Measurements from ENCODE around the gene ALDH3A2.
"Not testable (repeated sequence)": the region's sequence is repeated elsewhere in the genome, so short reads cannot be mapped to it uniquely, and the experiment has no call there.

Gene ALDH3A2

DNA sequence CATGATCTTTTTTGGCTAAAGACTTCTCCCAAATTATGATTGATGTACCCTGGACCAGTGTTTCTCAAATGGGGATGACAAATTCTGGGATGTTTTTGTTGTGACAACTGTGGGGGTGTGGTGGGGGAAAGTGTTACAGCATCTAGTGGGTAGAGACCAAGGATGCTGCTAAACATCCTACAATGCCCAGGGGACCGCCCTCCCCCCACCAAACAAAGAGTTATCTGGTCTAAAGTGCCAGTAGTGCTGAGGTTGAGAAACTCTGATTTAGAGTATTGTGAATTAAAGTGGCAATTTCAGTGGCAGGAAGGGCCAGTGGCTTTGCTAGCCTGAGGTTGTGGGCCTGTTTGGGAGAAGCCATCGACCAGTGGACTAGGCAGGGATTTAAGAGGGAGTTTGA, 34.6 kb downstream of the ALDH3A2 start:
- no peak for DNase-seq

DNA sequence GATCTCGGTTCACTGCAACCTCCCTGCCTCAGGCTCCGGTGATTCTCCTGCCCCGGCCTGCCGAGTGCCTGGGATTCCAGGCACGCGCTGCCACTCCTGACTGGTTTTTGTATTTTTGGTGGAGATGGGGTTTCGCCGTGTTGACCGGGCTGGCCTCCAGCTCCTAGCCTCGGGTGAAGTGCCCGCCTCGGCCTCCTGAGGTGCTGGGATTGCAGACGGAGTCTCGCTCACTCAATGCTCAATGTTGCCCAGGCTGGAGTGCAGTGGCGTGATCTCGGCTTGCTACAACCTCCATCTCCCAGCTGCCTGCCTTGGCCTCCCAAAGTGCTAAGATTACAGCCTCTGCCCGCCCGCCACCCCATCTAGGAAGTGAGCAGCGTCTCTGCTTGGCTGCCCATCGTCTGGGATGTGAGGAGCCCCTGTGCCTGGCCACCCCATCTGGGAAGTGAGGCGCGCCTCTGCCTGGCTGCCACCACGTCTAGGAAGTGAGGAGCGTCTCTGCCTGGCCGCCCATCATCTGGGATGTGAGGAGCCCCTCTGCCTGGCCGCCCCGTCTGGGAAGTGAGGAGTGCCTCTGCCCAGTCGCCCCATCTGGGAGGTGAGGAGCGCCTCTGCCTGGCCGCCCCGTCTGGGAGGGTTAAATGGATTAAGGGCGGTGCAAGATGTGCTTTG, 36.5 kb downstream of the ALDH3A2 start:
- not testable (repeated sequence) for DNase-seq

DNA sequence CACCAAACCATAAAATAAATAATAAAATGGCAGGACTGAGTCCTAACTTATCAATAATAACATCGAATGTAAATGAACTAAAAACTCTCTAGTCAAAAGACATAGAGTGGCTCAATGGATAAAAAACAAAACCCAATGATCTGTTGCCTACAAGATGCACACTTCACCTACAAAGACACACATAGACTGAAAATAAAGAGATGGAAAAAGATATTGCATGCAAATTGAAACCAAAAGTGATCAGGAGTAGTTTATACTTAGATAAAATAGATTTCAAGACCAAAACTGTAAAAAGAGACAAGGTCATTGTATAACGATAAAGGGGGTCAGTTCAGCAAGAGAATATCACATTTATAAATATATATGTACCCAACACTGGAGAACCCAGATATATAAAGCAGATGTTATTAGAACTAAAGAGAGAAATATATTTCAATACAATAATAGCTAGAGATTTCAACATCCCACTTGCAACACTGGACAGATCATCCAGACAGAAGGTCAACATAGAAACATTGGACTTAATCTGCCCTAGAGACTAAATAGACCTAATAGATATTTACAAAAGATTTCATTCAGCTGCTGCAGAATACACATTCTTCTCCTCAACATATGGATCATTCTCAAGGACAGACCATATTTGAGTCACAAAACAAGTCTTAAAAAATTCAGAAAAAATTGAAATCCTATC, 38.0 kb downstream of the ALDH3A2 start:
- no peak for DNase-seq

DNA sequence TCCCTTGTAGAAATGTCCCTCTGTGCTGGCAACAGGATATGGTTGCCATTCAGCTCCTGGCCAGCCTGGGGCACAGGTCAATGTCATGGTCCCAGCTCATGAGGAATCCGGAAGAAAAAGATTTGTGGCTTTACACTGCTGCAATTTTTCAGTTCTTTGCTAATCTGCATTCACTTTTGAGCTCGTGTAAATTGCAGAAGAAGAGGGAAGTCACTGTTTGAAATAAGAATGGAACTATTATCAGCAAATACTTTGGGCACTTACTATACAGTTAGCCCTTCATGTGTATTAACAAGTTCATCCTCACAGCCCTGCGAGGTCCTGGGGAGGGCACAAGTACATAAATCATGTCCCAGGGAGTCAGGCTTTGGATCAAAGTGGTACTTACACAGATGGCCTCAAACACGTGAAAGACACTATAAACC, 53.7 kb downstream of the ALDH3A2 start:
- no peak for DNase-seq

DNA sequence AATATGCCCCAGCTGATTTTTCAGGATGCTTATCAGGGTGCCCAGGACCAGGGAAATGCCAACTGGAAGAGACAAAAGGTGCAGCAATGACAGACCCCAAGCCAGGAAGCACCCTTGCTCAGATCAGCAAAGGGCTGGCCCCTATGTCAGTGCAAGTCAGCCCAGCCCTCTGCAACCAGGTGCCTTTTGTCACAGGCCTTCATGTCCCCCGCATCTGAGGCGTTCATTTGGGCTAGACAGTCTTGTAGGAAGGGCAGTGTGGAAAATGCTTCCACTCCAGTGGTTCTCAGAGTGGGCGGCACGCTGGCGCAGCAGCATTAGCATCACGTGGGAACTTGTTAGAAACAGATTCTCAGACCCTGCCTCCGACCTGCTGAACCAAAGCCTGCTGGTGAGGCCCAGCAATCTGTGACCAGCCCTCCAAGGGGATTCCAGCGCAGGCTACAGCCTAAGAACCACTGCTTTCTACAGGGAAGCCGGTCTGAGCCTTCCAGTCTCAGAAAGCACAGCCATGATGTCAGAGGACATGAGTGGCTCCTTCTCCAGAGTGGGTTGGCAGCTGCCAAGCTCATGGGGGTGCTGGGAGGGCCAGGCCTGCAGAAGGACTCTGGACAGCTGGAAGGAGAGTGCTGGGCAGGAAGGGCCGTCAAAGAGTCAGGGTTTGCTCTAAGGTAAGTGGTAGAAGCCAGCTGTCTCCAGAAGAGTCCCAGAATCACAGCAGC, 54.7 kb downstream of the ALDH3A2 start:
- DNase-seq: no peak

DNA sequence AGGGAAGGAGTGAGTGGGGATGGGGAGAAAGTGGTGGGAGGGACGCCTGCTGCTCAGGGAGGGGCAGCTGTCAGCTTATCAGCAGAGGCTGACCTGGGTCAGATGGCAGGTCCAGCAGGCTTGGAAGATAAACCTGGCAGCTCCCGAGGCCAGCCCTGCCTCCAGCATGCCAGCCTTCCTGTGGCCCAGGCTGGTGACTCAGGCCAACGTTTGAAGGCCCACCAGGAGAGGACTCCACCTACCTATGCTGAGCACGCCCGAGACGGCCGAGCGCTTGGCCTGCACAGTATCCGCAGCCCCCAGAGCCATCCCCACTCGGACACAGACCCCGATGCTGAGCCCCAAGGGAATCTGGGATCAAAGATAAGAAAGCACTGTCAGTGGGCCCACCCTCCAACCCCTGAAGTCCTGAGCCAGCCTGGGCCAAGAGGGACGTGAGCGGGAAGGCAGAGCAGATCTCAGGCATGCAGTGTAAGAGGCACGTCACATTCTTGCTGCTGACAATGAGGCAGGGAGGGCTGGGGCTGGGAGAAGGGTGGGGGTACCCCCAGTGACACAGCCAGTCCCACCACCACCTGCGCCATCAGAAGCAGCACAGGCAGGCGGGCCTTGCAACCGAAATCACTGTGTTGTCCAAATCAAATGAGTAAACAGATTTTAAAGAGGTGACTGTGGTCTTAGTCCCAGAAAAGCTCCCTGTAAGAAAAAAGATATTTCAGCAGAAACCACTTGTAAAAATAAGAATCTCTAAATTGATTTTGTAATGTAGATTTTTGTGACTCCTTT, 55.5 kb downstream of the ALDH3A2 start:
- no peak for DNase-seq

DNA sequence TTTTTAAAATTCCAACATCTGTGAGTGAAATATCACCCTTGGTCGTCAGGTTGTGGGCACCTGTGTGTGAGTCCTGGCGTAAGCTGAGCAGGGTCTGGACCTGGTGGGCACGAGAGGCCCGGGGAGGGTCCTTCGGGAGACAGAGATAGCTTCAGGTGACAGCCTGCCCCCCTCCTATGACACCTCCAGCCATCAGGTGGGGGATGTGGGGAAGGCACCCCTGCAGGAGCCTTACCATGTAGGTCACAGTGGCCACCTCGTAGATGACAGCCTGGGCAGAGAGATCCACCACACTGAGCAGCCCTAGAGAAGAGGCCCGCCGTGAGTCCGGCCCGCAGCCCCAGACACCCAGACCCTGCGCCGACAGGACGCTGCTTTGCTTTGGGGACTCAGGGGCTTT, 56.6 kb downstream of the ALDH3A2 start:
- DNase-seq: no peak

DNA sequence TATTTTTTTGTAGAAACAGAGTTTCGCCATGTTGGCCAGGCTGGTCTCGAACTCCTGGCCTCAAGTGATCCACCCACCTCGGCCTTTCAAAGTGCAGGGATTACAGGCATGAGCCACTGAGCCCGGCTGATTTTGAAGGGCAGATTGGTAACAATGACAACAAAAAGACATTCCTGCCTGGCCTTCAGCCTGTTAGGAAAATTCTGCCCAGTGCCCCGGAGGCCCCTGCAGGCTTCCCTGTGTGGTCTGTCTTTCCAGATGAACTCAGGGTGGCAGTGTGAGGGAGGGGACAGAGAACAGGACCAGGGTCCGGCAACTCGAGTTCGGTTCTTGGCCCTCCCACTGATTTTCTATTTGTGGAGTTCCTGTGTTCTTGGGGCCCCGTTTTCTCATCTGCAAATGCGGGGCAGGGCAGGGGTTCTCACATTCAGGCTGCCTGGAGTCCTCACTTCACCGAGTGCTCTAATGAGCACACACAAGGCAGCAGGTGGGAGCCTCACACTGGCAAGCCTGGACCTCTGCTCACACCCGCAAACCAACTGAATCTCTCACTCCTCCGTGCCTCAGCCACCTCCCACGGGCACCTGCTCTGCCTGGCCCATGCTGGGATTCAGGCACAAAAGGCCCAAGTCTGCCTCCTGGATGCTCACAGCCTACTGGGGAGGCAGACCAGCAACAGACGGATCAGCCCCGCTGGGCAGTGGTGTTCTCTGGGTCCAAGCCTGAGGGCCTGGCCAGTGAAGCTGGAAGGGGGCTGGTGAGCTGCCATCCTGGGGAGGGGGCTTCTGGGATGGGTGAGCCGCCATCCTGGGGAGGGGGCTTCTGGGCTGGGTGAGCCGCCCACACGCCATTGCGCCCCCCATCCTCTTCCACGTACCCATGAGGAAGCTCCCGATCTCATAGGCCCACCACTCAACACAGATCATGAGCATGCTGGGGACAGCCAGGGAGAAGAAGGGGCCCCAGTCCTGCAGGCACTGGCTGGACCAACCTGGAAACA, 57.5 kb downstream of the ALDH3A2 start:
- no peak for DNase-seq

DNA sequence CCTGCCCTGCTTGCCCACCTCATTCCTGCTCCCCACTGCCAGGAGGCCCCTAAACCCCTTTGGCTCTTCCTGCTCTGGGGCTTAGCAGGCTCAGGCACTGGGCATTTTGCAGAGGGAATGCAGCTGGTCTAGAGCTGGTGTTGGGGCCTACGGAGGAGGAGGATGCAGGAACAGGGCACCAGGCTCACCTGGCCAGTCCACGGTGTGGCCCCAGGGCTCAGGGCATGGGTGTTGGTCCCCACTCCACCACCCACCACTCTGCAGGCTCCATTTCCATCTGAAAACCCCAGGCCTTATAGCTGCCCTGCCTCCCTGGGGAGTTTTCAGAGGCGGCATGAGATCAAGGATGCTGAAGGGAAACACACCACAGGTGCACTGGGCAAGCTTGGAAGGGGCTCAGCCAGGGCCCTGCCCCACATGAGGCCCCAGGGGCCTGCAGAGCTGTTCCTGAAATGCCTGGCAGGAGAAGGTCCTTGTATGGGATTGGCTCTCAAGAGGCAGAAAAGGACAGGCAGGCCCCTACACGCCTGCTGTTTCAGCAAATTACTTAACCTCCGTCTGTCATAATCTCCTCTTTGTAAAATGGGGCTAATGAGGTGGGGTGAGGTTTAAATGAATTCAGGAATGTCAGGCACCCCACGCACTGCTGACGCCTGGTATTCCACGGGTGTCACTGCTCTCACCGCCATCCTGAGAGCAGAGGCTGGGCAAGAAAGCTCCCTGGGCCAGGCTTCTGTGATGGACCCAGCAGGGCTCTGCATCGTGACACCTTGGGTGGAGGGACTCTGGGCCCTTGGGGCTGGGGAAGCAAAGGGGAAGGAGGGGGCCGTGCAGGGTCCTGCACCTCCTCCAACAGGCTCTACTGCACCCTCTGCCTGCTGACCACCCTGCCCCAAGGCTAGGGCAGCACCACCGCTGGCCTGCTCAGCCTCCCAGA, 58.5 kb downstream of the ALDH3A2 start:
- DNase-seq: no peak

DNA sequence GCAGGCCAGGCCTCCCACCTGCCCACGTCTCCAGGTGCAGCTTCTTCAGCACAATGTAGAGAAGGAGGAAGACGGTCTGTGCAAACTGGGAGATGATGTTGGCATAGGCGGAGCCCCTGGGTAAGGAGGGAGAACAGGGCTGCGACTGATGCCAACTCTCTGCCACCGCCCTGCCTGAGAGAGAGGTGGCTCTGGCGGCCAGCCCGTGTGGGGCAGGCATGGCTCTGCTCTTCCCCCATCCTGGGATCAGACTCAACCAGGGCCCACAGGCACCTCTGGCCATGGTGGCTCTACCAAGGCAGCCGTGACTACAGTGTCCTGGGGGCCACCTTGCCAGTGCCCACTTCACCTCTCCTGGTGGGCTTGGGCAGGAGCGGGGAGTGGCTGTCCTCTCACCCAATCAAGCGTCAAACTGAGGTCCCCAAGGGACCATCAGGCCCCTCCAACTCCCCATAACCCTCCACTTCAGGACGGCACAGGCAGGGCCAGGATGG, 59.2 kb downstream of the ALDH3A2 start:
- DNase-seq: no peak

DNA sequence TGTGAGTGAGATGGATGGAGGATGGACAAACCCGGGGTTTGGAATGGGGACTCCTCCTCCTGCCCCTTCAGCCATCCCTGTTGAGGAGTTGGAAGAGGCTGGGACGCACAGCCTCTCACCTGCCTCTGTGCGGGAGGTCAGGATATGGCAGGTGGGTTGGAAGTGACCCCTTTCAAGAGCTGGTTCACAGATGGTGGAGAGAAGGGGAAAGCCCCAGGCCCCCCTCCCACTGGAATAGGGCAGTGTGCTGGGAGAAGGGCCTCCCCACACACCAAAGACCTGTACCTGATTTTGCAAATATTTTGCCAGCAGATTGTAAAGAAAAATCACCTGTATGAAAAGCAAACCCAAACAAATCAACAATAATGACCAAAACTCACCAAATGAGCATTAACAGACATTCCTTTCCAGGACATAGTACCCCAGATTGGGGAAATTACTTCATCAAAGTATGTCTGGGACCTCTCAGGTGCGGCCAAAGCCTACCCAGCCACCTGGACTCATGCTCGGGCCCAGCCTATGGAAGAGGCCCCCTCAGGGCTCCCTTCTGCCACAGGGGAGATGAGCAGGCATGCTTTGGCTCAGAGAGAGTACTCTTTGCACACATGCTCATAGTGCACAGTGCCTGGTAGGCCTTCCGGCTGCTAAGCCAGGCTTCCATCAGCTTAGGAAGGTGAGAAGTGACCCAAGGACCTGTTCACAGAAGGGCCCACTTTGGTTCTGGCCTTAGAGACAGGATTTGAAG, 60.1 kb downstream of the ALDH3A2 start:
- no peak for DNase-seq

DNA sequence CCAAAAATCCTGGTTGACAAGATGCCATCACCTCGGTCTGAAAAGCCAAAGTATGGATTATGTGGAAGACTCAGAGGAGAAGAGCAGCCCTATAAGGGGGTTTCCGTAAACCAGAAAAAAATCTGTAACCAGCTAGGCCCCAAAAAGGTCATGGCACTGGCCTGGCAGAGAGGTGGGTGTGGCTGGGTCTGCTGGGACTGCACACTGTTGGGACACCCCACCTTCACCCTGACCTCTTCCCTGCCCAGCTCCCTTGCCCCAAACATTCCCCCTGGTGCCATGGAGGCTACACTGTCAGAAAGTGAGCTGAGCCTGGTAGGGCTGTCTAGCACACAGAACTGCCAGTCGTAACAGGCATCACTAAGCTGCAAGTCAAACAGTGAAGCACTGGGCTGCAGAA, 61.3 kb downstream of the ALDH3A2 start:
- DNase-seq: no peak

DNA sequence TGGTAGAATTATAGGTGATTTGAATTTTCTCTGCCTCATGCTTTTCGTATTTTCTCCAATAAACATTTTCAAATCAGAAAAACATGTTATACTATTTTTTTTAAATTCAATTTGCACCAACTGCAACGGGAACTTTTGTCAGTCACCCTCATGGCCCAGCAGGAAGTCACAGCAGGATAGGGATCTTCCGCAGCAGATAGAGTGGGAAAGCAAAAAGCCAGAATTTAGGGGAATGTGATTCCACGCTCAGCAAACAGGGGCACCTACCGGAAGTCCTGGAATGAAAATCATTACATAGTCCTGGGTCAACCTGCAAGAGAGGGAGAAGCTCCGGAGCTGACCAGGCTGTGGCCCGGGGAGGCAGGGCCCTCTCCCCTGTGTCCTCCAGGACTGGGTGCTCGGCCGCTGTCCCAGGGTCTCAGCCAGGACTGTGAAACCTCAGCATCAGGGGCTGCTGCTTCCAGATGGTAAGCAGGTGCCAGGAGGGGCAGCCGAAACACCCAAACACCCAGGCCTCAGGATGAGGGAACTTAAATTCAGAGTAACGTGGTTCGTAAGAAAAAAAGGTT, 64.0 kb downstream of the ALDH3A2 start:
- DNase-seq: no peak

DNA sequence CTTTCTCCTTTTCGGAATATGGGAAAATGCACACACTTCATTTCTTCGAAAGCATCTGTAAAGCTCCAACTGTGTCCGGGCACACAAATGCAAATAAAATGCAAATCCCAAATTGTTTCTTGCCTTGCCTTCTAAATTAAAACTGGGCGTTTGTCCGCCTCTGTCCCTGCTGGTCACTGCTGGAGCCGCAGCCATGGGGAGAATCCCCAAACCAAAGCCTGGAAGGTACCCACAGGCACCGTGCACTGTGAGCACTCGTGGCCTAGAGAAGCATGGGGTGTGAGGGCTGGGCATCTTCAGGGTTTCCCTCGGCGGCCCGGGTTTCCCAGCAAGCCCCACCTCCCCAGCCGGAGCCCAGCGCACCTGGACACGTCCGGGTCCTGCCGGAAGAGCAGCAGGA, 64.9 kb downstream of the ALDH3A2 start:
- DNase-seq: no peak

DNA sequence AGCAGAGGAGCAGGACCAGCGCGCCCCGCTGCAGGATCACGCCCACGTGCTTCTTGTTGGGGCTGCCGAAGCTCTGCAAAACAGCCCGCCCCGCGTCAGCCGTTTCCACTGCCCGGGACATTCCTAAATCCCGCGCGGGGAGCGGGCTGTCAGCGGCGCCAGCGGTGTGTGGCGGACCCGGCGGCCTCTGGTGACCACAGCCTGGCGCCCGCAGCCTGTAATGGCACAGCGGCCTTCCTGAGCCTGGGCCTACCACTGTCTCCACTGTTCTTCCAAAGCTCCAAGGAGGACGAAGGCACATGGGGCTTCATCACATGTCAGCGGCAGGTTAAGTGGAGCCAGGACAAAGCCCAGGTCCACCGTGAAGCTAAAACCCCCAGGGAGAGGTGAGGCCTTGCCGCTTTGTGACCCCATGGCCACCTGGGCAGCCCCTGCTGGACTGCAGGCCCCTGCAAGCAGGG, 65.4 kb downstream of the ALDH3A2 start:
- no peak for DNase-seq

DNA sequence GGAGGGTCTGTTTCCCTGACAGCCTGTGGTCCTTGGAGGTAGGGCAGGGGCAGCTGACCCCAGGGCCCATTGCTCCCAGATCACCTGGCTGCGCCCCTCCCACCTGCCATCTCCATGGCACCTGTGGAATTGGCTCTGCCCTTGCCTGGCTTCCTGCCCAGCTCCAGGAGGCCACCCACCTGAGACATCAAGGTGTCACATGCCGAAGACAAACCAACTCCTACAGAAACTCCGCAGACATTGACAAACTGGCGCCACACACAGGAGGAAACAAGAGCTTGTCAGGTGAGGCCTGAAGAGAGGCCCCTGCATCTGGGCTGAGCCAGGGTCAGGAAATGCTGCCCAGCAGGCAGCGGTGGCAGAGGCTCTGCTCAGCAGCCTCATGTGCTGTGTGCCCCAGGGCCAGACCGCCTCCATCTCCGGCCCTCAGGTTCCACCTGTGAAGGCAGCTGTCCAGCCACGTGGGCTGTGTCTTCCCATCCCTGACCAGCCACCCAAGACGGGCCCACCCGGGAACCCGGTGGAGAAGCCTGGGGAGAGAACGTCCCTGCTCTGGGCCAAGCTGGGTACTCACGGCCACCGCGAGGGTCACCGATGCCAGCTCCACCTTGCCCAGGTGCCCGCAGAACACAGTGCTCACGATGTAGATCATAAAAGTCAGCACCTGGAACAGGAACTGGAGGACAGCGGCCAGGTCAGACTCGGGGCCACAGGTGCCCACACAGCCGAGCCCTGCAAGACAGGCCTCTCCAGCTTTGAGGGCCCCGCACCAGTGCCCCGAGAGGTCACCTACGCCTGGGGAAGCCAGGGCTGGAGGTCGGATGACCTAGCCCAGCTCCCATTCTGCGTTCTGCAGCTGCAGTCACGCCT, 66.2 kb downstream of the ALDH3A2 start:
- DNase-seq: no peak

DNA sequence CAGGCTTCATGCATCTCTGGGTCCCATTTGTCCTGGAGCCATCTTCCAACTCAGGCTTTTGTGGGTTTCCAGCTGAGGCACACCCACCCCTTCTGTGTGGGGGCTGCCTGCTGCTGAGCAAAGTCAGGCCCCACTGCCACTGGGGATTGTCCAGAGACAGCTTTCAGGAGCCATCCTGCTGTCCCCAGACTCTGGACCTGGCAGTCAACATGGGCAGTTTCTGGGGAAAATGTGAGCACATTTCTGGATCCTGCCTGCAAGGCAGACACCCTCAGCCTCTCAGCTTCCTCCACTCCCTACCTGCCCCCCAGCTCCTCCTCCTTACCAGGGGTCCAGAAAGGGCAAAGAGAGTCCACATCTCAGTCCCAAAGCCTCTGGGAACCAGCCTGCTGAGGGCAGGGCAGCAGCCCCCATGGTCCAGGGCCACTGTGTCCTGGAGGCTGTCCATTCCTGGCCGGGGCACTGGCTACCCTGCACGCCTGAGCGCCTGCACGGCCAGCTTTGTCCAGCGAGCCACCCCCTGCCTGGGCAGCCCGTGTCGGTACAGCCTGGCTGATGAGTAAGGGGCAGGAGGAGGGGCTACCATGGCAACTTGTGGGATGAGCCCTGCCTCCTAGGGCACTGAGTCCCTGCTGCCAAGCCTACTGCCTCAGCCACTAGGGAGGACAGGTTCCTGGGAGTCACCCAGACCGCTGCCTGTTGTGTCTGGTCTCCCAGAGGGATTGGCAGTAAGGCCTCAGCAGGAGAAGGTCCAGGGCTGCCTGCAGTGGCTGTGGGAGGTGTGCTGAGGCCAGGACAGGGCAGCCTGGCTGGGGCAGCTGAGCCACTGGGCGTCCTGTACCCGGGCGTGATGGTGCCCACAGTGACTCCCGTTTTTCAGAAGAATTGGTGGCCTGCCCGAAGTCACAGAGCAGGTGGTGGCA, 67.8 kb downstream of the ALDH3A2 start, which contains the start of gene SLC47A2:
Gene SLC47A2, minus strand, starts transcription at position 477 of the 923 bp plus-strand sequence. Its CDS starts 29 bp downstream, at position 448.
- no peak for DNase-seq
